ENCODE measurements around the gene LARP6.
"Not testable (repeated sequence)": the region's sequence is repeated elsewhere in the genome, so short reads cannot be mapped to it uniquely, and the experiment has no call there.

Gene LARP6

DNA sequence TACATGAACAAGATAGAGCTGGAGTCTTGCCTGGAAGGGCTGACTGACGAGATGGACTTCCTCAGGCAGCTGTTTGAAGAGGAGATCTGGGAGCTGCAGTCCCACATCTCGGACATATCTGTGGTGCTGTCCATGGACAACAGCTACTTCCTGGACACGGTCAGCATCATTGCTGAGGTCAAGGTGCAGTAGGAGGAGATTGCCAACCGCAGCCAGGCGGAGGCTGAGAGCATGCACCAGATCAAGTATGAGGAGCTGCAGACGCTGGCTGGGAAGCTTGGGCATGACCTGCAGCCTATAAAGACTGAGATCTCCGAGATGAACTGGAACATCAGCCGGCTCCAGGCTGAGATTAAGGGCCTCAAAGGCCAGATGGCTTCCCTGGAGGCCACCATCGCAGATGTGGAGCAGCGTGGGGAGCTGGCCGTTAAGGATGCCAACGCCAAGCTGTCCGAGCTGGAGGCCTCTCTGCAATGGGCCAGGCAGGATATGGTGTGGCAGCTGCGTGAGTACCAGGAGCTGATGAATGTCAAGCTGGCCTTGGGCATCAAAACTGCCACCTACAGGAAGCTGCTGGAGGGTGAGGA is 5.5 kb upstream of the LARP6 start:
- no peak for FAIRE-seq
- no peak for DNase-seq (ENCODE audit: insufficient read length, low spot score)

DNA sequence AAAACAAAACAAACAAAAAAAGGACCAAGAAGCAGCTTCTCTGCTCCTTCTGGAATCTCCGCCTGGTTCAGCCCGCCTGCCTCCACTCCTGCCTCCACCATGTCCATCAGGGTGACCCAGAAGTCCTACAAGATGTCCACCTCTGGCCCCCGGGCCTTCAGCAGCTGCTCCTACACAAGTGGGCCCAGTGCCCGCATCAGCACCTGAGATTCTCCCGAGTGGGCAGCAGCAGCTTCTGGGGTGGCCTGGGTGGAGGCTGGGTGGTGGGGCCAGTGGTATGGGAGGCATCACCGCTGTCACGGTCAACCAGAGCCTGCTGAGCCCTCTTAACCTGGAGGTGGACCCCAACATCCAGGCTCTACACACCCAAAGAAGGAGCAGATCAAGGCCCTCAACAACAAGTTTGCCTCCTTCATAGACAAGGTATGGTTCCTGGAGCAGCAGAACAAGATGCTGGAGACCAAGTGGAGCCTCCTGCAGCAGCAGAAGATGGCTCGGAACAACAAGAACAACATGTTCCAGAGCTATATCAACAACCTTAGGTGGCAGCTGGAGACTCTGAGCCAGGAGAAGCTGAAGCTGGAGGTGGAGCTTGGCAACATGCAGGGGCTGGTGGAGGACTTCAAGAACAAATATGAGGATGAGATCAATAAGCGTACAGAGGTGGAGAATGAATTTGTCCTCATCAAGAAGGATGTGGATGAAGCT is 4.8 kb upstream of the LARP6 start:
- not testable (repeated sequence) for DNase-seq (ENCODE audit: insufficient read length, low spot score); FAIRE-seq

DNA sequence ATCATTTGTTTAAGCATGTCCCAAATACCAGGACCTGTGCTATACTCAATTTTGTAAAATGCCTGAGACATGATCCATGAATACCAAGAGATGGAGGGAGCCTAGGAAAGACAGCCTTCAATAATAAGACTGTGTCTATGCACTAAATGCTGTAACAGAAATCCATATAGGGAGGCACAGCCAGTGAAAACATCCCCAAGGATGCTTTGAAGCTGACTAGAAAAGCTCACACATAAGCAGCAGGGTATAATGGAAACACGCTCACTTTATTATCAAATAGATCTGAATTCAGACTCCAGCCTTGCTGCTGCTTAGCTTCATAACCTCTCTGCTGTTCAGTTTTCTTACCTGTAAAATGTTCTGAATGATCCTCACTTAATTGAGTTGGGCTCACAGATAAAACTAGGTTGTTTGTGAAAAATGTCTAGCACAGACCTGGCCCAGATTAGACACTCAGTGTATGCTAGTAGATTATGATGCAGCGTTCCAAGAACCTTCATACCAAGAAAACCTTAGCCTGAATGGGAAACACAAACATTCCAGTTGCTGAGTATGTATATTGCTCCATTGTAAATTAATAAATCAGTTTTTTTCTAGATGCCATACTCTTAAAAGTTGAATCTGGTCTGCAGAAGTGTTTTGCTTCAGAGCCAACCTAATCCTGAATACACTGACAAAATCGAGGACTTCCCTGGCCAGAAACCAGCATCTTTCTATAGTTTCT is 3.8 kb upstream of the LARP6 start:
- no peak for FAIRE-seq
- DNase-seq (ENCODE audit: insufficient read length, low spot score): no peak

DNA sequence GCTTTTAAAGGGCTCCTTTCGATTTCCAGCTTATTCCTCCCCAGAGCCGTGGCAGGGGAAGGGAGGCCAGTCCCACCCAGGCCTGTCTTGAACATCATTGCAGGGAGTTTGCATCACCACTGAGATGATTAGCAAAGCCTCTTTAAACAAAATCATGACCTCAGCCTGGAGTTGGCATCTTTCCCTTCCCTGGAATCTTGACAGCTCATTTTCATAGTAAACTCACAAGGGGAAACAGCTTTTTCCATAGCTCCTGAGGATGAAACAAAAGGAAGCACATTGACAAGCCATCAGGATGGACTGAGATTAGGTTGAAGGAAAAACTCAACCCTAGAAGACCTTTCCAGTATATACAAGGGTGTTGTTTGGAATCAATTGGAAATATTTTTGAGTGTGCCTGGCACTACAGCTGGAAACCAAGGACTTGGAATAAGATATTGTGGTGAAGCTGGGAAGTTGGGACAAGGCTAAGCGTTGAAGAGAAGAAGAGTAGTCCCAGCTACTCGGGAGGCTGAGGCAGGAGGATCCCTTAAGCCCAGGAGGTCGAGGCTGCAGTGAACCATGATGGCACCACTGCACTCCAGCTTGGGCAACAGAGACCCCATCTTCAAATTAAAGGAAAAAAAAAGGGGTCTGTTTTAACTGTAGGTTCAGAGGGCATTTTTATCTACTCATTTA is 3.1 kb upstream of the LARP6 start:
- FAIRE-seq: no peak
- DNase-seq (ENCODE audit: insufficient read length, low spot score): no peak

DNA sequence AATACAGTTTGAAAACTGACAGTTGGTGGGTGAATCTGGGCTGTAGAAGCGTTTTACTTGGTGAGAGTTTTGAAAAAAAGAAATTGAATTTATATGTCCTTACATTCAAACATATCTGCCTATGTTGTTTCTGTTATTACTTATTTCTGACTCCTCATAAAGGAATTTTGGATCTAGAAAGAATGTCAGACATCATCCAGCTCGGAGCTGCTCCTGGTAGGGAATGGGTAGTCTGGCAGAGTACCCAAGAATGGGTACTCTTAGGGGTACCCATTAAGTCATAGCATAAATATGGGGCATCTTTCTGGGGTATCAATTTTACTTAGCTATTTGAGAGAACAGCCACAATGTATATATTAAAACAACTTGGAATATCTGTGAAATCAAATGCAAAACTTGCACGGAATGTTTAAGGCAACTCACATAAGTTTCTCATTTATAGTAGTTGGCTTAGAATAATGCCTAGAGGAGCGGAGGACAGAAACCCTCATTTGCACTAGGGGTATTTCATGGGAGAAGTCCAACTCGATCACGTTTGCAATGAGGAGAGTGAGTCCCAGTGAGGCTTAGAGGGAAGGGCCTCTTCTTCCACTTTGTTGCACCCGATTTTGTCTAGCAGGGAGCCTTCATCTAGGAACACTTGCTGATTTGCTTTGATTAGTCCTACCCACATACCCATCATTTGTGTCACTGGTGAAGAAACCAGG is 2.4 kb upstream of the LARP6 start:
- no peak for DNase-seq (ENCODE audit: insufficient read length, low spot score)
- no peak for FAIRE-seq

DNA sequence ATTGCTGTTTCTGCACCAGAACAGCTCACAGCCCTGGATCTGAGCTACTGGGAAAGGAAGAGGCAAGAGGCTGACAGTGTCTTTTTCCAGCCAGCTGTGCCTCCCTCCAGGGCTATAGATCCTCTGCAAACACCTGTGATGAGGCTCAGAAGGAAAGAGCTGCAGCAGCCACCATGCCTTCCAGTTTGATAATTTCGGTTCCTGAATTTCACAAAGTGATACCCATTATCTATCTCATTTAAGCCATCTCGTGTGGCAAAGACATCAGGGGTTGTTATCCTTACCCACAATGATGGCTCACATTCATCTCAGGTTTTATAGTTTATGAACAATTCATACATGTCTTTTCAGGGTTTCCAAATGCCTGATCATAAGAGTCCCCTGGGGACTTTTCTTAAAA is 1.8 kb upstream of the LARP6 start:
- no peak for FAIRE-seq
- DNase-seq (ENCODE audit: insufficient read length, low spot score): no peak

DNA sequence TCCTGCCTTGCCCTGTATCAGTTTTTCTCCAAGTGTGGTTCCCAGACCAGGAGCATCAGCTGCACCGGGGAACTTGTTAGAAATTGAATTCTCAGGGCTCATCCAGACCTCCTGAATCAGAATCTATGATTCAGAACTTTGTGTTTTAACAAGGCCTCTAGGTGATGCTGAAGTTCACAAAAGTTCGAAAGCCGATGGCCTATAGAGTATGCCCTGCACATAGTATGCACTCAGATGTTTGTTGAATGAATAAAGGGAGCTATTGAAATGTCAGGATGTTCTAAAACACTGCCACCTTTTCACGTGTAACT is 664 bp upstream of the LARP6 start:
- no peak for FAIRE-seq
- DNase-seq (ENCODE audit: insufficient read length, low spot score): no peak

DNA sequence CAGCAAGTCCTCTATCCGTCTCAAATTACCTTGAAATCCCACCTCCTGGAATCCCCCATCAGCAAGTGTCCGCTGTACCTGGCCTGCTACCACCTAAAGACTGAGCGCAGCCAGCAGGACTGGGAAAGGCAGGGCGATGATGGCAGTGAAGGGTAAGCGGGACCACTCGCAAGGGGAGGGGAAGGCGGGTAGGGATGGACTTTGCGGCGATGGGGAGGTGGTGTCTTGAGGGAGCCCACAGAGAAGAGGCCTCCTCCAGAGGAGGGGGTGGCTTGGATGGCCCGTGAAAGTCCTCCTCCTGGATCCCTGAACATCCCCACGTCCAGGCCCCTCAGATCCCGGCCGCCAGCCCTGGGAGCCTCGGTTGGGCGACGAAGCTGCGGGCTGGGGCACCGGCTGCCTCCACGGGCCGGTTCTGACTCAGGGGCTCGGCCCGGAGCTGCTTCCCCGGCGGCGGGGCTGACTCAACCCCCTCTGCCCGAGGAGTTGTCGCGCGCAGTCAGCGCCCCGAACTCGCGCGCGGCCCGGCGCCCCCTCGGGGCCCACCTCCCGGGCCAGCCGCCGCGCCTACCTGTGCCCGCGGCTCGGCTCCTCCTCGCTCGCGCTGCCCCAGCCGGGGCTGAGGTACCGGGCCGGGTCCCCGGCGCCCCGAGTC is 512 bp downstream of the LARP6 start:
- no peak for FAIRE-seq
- DNase-seq (ENCODE audit: insufficient read length, low spot score): no peak

DNA sequence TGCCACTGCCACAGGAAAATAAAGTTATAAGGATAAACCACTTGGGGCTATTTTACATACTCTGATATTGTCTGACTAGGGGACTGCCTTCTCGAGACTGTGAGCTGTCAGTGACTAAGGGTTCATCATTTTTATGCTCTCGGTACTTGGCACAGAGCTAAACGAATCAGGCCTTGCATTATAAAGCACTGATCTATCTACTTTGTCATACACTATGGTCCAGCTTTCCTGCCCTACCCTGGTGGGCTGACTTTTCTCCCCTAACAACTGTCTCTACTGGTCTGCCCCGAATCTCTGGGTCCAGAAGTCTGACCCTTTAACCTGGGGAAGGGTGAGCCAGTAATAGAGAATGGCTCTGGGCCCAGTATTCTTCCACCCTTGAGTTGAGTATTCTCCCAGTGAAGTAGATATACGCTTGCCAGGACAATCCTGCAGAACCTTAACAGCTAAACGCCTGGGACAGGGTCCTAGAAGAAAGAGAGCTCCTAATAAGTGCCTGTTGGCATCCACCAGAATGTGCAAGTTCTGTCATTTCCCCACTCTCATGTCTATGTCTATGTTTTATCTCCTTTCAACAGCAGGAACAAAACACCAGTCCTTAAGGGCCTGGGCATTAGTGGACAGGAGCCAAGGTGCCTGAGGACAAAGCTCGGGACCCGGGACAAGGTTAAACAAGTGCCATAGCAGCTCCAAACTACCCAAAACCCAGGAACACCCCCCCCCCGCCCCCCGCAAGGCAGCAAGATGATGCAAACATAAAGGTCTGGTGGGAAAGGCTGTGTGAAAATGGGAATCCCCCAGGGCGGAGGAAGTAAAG is 1.2 kb downstream of the LARP6 start:
- DNase-seq (ENCODE audit: insufficient read length, low spot score) (no peak), FAIRE-seq (no peak)

DNA sequence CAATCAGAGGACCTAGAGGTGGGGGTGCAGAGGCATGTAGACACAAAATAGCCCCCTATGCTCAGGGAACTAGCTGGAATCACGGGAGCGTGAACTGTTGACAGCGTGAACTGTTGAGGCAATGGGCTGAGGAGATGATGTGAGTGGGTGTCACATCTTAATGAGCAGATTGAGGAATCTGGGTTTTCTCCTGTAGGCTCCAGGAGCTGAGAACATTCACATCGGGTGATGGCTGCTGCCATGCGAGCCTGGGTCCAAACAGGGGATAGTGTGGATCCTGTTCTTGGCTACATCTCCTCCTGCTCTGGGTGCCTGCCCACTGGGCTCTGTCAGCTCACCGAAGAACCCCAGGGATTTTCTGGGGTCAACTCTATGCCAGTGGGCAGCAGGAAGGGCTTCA is 2.1 kb downstream of the LARP6 start:
- FAIRE-seq: no peak

DNA sequence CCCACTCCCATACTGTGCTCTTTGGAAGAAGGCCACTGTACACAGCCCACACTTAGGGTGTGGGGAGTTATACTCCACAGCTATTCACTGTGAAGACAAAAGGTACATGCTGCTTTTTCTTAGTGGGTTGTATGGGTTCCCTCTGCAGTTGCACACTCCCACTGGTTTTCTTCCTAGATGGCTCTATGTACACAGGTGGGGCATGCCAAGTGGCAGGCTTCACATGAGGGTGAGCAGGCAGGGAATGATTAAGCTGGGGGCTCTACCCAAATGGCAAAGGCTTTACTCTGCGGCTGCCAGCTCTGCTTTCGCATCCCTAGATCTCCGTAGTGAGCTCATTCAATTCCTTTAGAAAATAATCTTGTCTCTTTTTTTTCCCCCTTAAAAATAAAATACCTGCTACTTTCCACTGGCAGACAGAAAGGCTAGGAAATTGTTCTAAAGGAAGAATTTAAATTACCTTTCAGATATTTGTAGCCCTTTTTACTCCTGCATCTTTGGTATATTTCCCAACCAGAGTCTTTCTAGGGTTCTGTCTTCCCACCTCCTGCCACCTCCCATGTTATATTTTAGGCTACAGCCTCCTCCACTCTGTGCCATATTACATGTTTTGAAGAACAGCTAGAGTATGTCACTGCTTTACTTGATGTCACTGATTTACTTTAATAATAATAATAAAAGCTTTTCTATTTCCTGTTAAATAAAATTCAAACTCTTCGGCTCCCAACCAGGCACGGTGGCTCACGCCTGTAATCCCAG is 8.2 kb downstream of the LARP6 start:
- FAIRE-seq (no peak), DNase-seq (ENCODE audit: insufficient read length, low spot score) (no peak)

More for the DNA sequence above, 2.1 kb downstream of the LARP6 start:
- DNase-seq (ENCODE audit: insufficient read length, low spot score): no peak

DNA sequence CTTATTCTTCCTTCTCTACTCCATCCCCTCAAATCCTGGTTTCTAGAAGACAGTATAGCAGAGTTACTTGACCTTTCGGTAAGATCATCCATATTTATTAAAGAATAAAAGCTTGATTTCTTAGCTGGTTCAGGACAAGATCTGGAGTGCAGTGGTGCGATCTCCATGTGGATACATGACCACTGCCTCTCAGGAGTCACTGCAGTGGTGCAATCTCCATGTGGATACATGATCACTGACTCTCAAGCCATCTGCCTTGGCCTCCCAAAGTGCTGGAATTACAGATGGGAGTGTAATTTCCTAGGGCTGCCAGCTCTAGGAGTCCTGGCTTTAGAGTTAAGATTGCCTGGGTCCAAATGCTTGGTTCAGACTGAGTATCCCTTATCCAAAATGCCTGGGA is 16.5 kb downstream of the LARP6 start:
- DNase-seq (ENCODE audit: insufficient read length, low spot score) (no peak), FAIRE-seq (no peak)

DNA sequence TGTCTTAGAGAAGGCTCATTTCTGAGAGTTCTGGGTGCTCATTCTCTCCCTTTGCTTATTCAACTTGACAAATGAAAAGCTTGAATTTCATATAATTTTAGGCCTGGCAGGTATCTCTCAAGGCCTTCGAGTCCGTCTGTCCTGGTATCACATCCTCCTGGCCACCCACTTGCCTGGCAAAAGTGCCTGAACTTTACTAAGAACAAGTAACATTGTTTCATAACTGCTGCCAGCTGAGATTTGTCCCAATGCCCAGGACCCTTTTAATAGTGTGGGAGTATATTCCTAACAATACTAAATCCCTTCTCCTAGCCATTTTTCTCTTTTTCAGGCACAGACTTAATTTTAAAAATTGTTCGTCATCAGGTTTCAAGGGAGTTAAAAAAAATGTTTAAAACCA is 18.1 kb downstream of the LARP6 start:
- DNase-seq (ENCODE audit: insufficient read length, low spot score) (no peak), FAIRE-seq (no peak)

DNA sequence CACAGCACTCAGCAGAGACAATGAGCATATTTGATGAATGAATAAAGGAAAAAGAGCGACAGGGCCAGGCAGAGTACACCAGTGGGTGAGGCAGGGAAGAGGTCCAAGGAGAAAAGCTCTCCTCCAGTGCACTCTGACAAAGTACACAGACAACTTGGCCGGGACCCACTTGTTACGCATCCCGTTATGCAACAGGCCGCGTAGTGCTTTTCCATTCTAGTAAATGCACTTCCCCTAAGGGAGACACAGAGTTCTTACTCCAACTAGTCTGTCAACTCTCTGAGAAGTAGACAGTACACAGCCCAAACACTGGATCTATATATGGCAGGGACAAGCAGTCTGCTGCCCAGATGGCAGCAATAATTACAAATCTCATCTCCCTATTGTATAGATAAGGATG is 18.5 kb downstream of the LARP6 start:
- DNase-seq (ENCODE audit: insufficient read length, low spot score) (no peak), FAIRE-seq (no peak)

DNA sequence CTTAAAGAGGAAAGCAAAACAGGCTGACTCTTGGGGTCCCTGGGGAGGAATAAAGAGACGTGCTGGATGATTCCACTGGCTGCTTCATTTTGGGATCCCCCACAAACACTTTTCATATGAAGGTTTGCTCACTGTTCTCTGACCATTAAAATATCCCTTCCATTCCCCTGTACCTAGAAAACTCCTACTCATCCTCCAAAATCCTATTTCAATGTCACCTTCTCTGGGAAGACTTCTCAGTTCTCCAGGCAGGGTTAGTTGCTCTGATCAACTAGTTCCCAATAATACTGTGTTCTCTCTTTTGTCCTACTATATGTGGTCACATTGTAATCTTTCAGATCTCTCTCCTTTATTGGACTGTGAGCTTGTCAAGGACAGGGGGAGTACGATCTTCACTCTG is 19.0 kb downstream of the LARP6 start:
- DNase-seq (ENCODE audit: insufficient read length, low spot score) (no peak), FAIRE-seq (no peak)

DNA sequence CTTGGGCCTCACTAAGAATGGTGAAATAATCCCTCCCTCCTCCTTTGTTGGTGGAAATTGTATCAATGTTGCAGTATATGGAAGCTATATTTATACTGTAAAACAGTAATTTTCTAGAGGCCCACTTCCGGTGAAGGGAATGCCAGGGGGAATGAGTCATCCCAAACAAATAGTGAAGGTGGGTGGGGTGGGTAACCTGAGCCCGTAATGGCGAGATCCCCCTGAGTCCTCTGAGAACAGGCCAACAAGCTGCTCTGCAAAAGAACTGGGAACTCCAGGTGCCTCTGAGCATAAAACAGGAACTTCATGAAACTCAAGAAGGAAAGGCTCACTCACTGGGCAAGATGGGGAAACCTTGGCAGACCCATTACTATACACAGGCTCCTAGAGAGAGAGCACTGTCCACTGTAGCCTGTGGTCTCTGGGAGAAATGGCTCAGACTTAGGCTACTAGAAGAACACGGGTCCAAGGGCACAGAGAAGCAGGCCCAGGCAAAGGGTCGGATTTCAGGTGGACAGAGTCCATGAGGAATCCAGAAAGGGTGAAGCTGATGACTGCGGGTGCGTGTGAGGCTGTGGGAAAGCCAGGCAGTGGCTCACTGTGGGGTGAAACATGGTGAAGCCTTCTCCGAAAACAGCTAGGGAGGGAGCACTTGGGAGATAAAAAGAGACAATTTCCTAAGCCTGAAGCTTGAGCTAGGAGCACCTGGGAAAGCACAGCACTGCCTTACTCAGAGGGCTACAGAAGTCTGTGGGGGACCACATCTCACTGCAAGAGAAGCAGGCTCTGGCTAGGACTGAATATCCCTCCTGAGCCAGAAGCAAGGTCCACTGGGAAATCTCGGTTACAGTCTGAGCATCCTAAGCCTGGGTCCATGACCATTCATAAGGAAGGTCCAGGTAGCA is 19.8 kb downstream of the LARP6 start:
- DNase-seq (ENCODE audit: insufficient read length, low spot score) (no peak), FAIRE-seq (no peak)

DNA sequence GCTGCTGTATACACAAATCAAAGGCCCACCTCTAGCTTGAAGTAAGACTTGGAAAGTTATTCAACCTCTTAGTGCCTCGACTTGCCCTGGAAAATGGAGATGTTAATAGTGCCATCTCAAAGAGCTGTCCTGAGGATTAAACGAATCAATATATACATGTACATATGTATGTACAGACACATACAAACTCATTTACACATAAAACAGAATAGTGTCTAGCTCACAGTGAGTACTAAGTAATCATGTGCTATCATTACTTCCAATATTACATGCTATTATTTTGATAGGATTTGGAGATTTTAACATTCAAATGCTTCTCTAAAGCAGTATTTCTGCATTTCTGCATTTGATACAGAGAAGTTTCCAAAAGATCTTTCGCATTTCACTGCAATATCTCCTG is 20.5 kb downstream of the LARP6 start:
- DNase-seq (ENCODE audit: insufficient read length, low spot score): no peak
- FAIRE-seq: no peak

DNA sequence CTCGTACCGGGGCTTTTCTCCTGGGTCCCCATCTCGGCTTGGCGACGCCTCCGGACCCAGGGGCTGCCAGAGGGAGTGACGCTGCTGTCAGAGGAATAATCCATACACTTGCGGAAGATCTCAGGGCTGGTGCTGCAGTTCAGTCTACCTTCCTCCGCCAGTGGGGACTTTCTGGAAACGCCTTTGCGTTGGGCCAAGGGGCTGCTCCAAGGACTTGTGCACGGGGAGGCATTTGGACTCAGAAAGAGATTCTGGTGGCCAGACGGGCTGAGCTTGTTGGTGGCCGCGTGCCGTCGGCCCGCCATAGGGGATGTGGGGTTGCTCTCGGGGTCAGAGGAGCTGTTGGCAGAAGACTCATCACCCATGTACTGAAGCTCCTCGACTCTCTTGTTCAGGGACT is 21.8 kb downstream of the LARP6 start:
- FAIRE-seq (no peak), DNase-seq (ENCODE audit: insufficient read length, low spot score) (no peak)
